ENCODE measurements around the gene SNTB2.

Gene SNTB2

GRCh38 chr16:69165584-69165983 lies 21.4 kb upstream of the SNTB2 start:
- H3K27me3 ChIP-seq (ENCODE audit: low read depth, low read length) = no peaks in the 10 kb centered on the region
- no peak overlapping the region for H3K4me3 ChIP-seq (ENCODE audit: low read depth in 1 of 2, low read length in 2 of 2)
- peaks cover 34 to 51% of the 10 kb centered on the region in 2 donors for H3K36me3 ChIP-seq (ENCODE audit: control insufficient read depth in 1 of 2, insufficient read depth in 2 of 2, low read length in 2 of 2)
- no peaks in the 10 kb centered on the region for H3K4me1 ChIP-seq (ENCODE audit: control insufficient read depth in 1 of 2, insufficient read depth in 2 of 2, low read length in 2 of 2)
- H3K27ac ChIP-seq (ENCODE audit: low read length) = no peak overlapping the region
- no peaks in the 10 kb centered on the region for H3K9me3 ChIP-seq (ENCODE audit: control insufficient read depth in 1 of 2, low read length in 2 of 2)

DNA sequence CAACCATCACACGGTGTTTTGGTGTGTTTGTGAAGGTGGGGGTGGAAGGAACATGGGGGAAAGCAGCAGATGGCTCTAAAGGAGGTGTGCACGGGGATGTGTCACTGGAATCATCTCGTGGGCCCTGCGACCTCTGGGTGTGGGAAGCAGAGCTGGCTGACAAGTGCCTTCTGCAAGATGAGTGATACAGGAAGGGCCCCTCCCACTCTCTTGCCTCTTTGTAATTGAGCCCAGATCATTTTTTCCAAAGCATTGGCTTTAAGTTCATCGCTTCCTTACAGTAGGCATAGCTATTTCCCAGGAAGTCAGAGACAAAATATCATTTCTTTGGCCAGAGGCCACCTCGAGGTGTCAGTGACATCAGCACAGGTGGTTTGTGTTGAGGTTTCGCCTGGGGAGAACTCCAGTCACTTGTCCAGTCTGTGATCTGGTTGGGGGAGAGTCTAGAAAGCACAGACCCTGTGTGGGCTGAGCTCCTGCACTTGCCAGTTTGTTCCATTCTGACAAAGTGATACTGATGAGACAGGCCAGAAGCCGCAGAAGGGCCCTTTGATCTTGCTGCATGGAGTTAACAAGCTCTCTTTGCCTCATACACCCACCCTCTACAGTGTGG lies 20.6 kb upstream of the SNTB2 start:
- Histone ChIP-seq H3K4me1 (ENCODE audit: control insufficient read depth in 1 of 2, insufficient read depth in 2 of 2, low read length in 2 of 2) (no peaks in the 10 kb centered on the region), H3K27me3 (ENCODE audit: low read depth, low read length) (no peaks in the 10 kb centered on the region), H3K36me3 (ENCODE audit: control insufficient read depth in 1 of 2, insufficient read depth in 2 of 2, low read length in 2 of 2) (peaks cover 29 to 44% of the 10 kb centered on the region in 2 donors), H3K27ac (ENCODE audit: low read length) (no peak overlapping the region), H3K9me3 (ENCODE audit: control insufficient read depth in 1 of 2, low read length in 2 of 2) (no peaks in the 10 kb centered on the region), H3K4me3 (ENCODE audit: low read depth in 1 of 2, low read length in 2 of 2) (no peak overlapping the region)

DNA sequence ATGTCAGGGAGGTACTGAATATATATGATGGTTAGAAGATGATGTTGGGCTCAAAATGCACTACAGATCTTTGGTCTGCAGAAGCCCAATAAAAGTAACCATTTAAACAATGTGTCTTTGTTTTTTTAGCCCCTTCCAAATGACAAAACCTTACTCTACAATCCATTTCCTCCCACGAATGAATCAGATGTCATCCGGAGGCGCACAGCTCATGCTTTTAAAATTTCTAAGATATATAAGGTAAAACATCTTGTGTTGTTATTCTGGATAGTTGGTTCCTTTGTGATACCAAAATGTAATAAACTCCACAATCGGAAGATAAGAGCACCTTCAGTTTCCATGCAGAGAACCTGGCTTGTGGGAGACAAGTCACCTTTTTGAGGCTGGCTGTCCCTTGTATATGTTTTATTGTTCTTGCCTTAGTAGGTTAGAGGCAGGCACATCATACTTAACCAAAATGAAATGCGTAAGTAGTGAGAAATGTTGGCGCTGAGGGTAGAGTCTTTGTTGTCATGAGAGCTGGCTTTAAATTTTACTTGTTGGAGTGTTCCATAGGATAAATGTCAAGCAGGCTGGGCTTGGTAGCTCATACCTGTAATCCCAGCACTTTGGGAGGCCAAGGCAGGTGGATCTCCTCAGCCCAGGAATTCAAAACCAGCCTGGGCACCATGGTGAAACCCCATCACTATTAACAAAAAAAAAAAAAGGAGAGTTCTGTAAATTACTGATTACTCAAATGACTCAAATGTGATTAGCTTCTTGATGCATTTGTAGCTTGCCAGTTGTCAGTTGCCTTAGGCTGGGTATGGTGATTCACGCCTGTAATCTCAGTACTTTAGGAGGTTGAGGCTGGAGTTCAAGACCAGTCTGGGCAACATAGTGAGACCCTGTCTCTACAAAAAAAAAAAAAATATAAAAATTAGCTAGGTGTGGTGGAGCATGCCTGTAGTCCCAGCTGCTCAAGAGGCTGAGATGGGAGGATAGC lies 19.7 kb upstream of the SNTB2 start:
- H3K4me3 ChIP-seq (ENCODE audit: low read depth in 1 of 2, low read length in 2 of 2) = no peak overlapping the region
- no peaks in the 10 kb centered on the region for H3K9me3 ChIP-seq (ENCODE audit: control insufficient read depth in 1 of 2, low read length in 2 of 2)
- no peaks in the 10 kb centered on the region for H3K4me1 ChIP-seq (ENCODE audit: control insufficient read depth in 1 of 2, insufficient read depth in 2 of 2, low read length in 2 of 2)
- no peaks in the 10 kb centered on the region for H3K27me3 ChIP-seq (ENCODE audit: low read depth, low read length)
- no peak overlapping the region for H3K27ac ChIP-seq (ENCODE audit: low read length)
- H3K36me3 ChIP-seq (ENCODE audit: control insufficient read depth in 1 of 2, insufficient read depth in 2 of 2, low read length in 2 of 2) = peaks cover 27 to 37% of the 10 kb centered on the region in 2 donors

DNA sequence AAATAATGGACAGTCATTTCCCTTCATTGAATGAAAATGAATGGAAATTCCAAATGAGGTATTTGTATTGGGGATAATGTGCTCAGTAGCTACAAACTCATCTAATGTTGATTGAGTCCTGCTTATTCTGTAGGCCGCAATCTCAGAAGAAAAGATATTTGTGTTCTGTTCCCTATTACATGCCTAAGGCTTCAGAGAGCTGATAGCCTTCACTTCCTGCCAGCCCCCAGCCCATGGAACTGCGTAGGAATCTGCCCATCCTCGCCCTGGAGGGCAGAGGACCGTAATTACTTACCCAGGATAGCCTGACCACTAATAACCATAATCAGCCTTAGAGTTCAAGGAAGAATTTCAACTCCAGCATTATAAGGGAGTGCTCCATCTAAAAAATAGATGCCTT lies 17.9 kb upstream of the SNTB2 start:
- H3K27ac ChIP-seq (ENCODE audit: low read length) = no peak overlapping the region
- H3K36me3 ChIP-seq (ENCODE audit: control insufficient read depth in 1 of 2, insufficient read depth in 2 of 2, low read length in 2 of 2) = peaks cover 19 to 28% of the 10 kb centered on the region in 2 donors
- H3K9me3 ChIP-seq (ENCODE audit: control insufficient read depth in 1 of 2, low read length in 2 of 2) = no peaks in the 10 kb centered on the region
- H3K4me3 ChIP-seq (ENCODE audit: low read depth in 1 of 2, low read length in 2 of 2) = no peak overlapping the region
- no peaks in the 10 kb centered on the region for H3K4me1 ChIP-seq (ENCODE audit: control insufficient read depth in 1 of 2, insufficient read depth in 2 of 2, low read length in 2 of 2)
- no peaks in the 10 kb centered on the region for H3K27me3 ChIP-seq (ENCODE audit: low read depth, low read length)

DNA sequence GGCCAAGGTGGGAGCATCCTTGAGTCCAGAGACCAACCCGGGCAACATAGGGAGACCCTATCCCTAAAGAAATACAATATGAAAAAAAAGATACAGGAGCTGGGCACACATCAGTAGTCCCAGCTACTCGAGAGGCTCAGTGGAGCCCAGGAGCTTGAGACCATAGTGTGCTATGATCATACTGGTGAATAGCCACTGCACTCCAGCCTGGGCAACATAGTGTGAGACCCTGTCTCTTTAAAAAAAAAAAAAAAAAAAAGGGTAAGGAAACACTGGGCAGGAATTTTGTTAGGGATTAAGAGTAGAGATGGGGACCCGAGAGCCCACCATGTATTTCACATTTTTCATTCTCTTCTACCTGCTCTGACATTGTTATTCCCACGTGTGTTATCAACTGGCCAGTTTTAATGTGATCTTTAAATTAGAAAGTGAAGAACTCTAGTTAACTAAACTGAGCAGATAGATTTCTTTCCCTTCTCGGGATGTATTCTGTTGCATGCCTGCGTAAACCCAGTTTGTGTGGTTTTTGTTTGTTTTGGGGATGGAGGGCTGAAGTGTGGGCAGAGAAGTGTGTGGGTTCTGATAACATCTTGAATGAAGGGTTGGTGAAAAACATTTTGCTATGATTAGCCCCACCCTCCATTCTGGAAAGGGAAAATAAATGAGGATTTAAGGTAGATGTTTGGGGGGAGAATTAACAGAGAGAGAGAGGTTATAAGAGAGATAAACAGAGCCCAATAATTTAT lies 17.2 kb upstream of the SNTB2 start:
- Histone ChIP-seq H3K27ac (ENCODE audit: low read length) (no peak overlapping the region), H3K27me3 (ENCODE audit: low read depth, low read length) (no peaks in the 10 kb centered on the region), H3K4me3 (ENCODE audit: low read depth in 1 of 2, low read length in 2 of 2) (no peak overlapping the region), H3K36me3 (ENCODE audit: control insufficient read depth in 1 of 2, insufficient read depth in 2 of 2, low read length in 2 of 2) (peaks cover 19 to 28% of the 10 kb centered on the region in 2 donors), H3K4me1 (ENCODE audit: control insufficient read depth in 1 of 2, insufficient read depth in 2 of 2, low read length in 2 of 2) (no peaks in the 10 kb centered on the region), H3K9me3 (ENCODE audit: control insufficient read depth in 1 of 2, low read length in 2 of 2) (no peaks in the 10 kb centered on the region)

DNA sequence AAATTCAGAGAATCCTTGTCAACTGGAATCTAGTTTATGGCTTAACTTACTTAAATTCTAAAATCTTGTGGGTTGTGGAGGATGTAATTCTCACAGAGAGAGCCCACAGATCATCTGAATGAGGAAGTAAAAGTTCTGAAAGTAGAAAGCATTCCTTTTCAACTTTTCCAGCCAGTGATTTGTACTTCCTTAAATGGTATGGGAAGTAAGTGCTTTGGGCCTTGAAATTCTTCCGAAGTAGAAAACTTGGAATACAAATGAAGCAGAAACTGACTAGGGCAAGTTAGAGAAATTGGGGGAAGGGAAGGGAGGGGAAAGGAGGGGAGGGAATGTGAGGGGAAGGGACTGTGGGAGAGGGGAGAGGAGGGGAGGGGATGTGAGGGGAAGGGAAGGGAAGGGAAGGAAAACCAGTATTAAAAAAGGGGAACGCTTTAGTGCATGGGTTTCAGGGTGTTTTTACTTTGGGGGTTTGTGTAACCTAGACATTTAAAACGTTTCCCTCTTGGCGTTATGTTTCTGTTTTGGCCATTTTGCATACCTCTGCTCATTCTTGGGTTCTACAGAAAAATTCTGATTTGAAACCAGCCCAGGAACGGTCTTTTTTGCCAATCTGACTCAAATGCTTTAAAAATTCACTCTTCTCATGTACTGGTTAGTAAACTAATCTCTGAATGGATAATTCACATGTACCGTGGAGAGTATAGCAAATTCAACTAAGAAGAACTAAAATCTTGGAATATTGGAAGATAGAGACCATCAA lies 15.5 kb upstream of the SNTB2 start:
- no peaks in the 10 kb centered on the region for H3K4me1 ChIP-seq (ENCODE audit: control insufficient read depth in 1 of 2, insufficient read depth in 2 of 2, low read length in 2 of 2)
- H3K4me3 ChIP-seq (ENCODE audit: low read depth in 1 of 2, low read length in 2 of 2) = no peak overlapping the region
- no peaks in the 10 kb centered on the region for H3K9me3 ChIP-seq (ENCODE audit: control insufficient read depth in 1 of 2, low read length in 2 of 2)

GRCh38 chr16:69176033-69176800 lies 10.7 kb upstream of the SNTB2 start:
- Histone ChIP-seq H3K4me3 (ENCODE audit: low read depth in 1 of 2, low read length in 2 of 2) (no peak overlapping the region), H3K27ac (ENCODE audit: low read length) (no peak overlapping the region), H3K4me1 (ENCODE audit: control insufficient read depth in 1 of 2, insufficient read depth in 2 of 2, low read length in 2 of 2) (peaks cover 0 to 16% of the 10 kb centered on the region in 2 donors), H3K27me3 (ENCODE audit: low read depth, low read length) (no peaks in the 10 kb centered on the region), H3K36me3 (ENCODE audit: control insufficient read depth in 1 of 2, insufficient read depth in 2 of 2, low read length in 2 of 2) (no peaks in the 10 kb centered on the region), H3K9me3 (ENCODE audit: control insufficient read depth in 1 of 2, low read length in 2 of 2) (no peaks in the 10 kb centered on the region)

More for the DNA sequence above, 15.5 kb upstream of the SNTB2 start:
- Histone ChIP-seq H3K27me3 (ENCODE audit: low read depth, low read length) (no peaks in the 10 kb centered on the region), H3K27ac (ENCODE audit: low read length) (peak overlapping the region; percentile 80), H3K36me3 (ENCODE audit: control insufficient read depth in 1 of 2, insufficient read depth in 2 of 2, low read length in 2 of 2) (peaks cover 8 to 13% of the 10 kb centered on the region in 2 donors)

DNA sequence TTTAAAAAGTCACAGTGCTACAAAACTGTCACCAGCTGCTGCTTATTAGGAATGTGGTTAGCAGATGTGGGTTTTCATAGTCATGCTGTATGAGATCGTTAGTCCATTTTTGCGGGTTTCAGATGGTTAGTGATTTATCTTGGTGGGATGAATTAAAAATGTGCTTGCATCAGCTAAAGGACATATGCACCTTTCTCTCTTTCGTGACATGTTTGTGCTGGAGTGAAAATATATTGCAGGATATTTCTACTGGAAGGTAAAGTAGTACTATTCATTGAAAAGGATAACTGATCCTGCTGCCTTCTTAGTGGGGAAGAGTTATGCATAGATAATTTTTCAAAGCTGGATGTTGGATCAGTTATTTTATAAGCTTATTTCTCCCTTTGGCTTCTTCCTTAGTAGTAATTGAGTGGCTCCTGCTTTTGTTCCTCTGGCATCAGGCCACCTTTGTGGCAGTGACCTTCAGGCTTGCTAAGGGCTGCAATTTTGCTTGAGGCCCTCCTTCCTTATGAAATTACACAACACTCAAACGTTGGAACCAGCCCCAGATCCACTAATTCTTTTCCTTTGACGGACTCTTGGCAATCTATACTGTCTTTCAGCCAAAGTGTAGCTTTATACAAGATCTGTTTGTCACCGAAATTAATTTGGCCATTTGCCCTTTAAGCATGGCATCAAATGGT lies 7.5 kb upstream of the SNTB2 start:
- H3K9me3 ChIP-seq (ENCODE audit: control insufficient read depth in 1 of 2, low read length in 2 of 2) = no peaks in the 10 kb centered on the region
- H3K27me3 ChIP-seq (ENCODE audit: low read depth, low read length) = no peaks in the 10 kb centered on the region
- no peak overlapping the region for H3K4me3 ChIP-seq (ENCODE audit: low read depth in 1 of 2, low read length in 2 of 2)
- peaks cover 0 to 22% of the 10 kb centered on the region in 2 donors for H3K4me1 ChIP-seq (ENCODE audit: control insufficient read depth in 1 of 2, insufficient read depth in 2 of 2, low read length in 2 of 2)
- peak overlapping the region; percentile 28 for H3K27ac ChIP-seq (ENCODE audit: low read length)
- H3K36me3 ChIP-seq (ENCODE audit: control insufficient read depth in 1 of 2, insufficient read depth in 2 of 2, low read length in 2 of 2) = no peaks in the 10 kb centered on the region

GRCh38 chr16:69180011-69180338 lies 7.0 kb upstream of the SNTB2 start:
- no peaks in the 10 kb centered on the region for H3K9me3 ChIP-seq (ENCODE audit: control insufficient read depth in 1 of 2, low read length in 2 of 2)
- H3K36me3 ChIP-seq (ENCODE audit: control insufficient read depth in 1 of 2, insufficient read depth in 2 of 2, low read length in 2 of 2) = no peaks in the 10 kb centered on the region
- no peaks in the 10 kb centered on the region for H3K27me3 ChIP-seq (ENCODE audit: low read depth, low read length)
- peak overlapping the region; percentile 28 for H3K27ac ChIP-seq (ENCODE audit: low read length)
- H3K4me3 ChIP-seq (ENCODE audit: low read depth in 1 of 2, low read length in 2 of 2) = no peak overlapping the region
- peaks cover 0 to 22% of the 10 kb centered on the region in 2 donors for H3K4me1 ChIP-seq (ENCODE audit: control insufficient read depth in 1 of 2, insufficient read depth in 2 of 2, low read length in 2 of 2)
